ENCODE results near the gene GP9. TPM values are rescaled to one million over a fixed set of nuclear protein-coding genes. Genes with fewer than 3 reads are reported as not detected.
A peak's percentile ranks its signal among the peaks of the same experiment; 100 is the strongest.

The GP9 gene
- total RNA-seq, 4 donors from 2014 or later, result not detected

DNA sequence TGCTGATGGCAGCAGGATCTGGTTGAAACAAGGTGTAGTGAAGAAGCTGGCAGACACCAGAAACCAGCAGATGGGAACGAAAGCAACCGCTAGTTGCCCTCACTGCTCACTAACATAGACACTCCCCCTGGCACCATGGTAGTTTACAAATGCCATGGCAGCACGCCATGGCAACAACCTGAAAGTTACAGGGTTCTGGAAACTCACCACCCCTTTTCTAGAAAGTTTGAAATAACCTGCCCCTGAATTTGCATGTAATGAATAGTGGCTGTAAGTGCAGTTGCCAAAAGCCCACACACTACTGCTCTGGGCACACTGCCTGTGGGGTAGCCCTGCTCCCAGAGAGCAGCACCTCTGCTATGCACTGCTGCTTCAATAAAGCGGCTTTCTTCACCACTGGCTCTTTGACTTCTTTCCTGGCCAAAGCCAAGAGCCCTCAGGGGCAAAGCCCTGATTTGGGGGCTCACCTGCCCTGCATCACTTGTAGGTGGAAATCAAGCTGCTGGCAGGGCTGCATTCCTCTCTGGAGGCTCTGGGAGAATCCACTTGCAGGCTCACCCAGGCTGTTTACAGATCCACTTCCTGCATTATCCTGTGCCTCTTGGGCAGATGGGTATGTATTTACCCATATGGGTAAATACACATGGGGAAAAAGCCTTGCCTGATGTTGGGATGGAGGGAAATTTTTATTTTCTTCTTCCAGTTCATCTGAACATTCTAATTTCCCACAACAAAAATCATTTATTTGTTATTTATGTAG lies 2.0 kb upstream of the GP9 start:
- DNase-seq (ENCODE audit: low spot score in 2 of 2), result no peak

DNA sequence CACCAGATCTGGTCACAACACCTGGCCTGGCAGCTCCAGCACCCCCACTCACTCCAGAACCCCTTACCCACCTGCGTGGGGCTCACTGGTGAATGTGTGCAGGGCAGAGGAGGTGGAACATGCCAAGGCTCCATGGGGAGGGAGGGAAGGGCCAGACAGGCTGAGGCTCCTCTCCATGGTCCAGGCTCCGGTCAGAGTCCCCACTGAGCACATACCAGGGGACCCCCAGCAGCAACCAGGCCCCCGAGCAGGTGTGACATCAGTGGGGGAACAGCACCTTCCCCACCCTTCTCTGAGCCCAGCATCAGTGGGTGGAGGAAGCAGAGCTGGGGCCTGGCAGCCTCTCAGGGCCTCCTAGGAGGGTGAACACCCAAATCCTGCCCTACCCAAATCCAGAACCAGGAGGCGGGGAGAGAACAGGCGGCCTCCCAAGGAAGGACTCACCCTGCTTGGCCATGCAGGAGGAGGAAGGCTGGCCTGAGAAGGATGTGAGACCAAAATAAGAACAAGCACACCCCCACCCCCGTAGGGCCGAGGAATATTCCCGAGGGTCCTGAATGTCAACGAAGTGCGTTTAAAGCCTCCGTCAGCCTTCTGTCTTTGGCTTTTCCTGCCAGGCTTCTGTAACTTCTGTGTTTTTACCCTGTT lies 1.1 kb upstream of the GP9 start:
- DNase-seq (ENCODE audit: low spot score in 2 of 2), result no peak
- no peak overlapping the region for H3K4me3 ChIP-seq
- H3K36me3 ChIP-seq, result no peaks in the 10 kb centered on the region
- no peak overlapping the region for H3K27ac ChIP-seq
- TF ChIP-seq EP300 (IDR thresholded peaks at IDR 0.05) (no peak), POLR2AphosphoS5 (IDR thresholded peaks at IDR 0.05) (no peak), POLR2A (IDR thresholded peaks at IDR 0.05) (no peak)
- TF ChIP-seq, protein P1, sequence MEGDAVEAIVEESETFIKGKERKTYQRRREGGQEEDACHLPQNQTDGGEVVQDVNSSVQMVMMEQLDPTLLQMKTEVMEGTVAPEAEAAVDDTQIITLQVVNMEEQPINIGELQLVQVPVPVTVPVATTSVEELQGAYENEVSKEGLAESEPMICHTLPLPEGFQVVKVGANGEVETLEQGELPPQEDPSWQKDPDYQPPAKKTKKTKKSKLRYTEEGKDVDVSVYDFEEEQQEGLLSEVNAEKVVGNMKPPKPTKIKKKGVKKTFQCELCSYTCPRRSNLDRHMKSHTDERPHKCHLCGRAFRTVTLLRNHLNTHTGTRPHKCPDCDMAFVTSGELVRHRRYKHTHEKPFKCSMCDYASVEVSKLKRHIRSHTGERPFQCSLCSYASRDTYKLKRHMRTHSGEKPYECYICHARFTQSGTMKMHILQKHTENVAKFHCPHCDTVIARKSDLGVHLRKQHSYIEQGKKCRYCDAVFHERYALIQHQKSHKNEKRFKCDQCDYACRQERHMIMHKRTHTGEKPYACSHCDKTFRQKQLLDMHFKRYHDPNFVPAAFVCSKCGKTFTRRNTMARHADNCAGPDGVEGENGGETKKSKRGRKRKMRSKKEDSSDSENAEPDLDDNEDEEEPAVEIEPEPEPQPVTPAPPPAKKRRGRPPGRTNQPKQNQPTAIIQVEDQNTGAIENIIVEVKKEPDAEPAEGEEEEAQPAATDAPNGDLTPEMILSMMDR (IDR thresholded peaks at IDR 0.05), result no peak
- WGBS, result 80% methylated on average over 11 of the region's 11 CpGs
- peaks cover 3% of the 10 kb centered on the region for H3K4me1 ChIP-seq
- H3K27me3 ChIP-seq, result no peaks in the 10 kb centered on the region
- no peaks in the 10 kb centered on the region for H3K9me3 ChIP-seq

More for the DNA sequence above, 2.0 kb upstream of the GP9 start:
- H3K4me3 ChIP-seq, result no peak overlapping the region
- H3K4me1 ChIP-seq, result peaks cover 8% of the 10 kb centered on the region
- TF ChIP-seq POLR2AphosphoS5 (IDR thresholded peaks at IDR 0.05) (no peak), EP300 (IDR thresholded peaks at IDR 0.05) (no peak), POLR2A (IDR thresholded peaks at IDR 0.05) (no peak)
- TF ChIP-seq, protein P1 (IDR thresholded peaks at IDR 0.05), result no peak
- H3K9me3 ChIP-seq, result no peaks in the 10 kb centered on the region
- 45% methylated on average over 2 of the region's 4 CpGs for WGBS
- H3K27ac ChIP-seq, result no peak overlapping the region
- no peaks in the 10 kb centered on the region for H3K27me3 ChIP-seq
- no peaks in the 10 kb centered on the region for H3K36me3 ChIP-seq

DNA sequence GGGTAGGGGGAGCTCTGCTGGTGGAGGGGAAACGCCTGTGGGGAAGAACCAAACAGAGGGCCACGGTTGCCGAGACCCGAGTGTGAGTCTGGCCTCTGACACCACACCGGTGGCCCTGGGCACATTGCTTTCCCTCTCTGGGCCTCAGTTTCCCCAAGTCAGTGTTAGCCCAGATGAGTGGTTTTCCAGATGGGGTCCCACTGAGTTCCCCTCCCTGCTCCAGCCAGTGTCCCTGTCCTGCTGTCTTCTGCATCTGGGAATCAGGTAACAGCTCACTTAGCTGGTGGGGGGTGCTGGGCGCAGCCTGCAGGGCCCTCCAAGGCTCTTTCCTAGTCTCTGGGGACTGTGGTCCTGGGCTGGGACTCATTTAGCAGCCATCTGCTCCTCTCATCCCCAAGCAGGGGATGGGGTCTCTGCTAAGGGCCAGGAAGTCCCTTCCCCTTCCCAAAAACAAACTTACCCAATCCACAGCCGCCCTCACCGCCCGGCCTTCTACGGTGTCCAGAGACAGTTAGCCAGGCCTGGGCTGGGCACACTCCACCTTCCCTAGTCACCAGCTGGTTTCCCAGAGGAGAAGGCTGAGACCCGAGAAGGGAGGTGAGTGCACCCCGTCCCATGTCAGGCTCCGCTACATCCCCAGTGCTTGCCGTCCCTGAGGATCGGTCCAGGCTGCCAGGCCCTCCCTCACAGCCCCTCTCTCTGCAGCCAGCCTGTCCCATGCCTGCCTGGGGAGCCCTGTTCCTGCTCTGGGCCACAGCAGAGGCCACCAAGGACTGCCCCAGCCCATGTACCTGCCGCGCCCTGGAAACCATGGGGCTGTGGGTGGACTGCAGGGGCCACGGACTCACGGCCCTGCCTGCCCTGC lies 676 bp downstream of the GP9 start:
- 89% methylated on average over 14 of the region's 19 CpGs for WGBS
- Histone ChIP-seq H3K27me3 (no peaks in the 10 kb centered on the region), H3K9me3 (no peaks in the 10 kb centered on the region), H3K4me3 (no peak overlapping the region), H3K27ac (no peak overlapping the region), H3K4me1 (peaks cover 3% of the 10 kb centered on the region), H3K36me3 (no peaks in the 10 kb centered on the region)
- peak in 1 of 2 donors; percentile 51 for DNase-seq (ENCODE audit: low spot score in 2 of 2)
- TF ChIP-seq POLR2A (IDR thresholded peaks at IDR 0.05), result no peak
- TF ChIP-seq, protein P1 (IDR thresholded peaks at IDR 0.05), result no peak
- no peak for TF ChIP-seq POLR2AphosphoS5 (IDR thresholded peaks at IDR 0.05)
- TF ChIP-seq EP300 (IDR thresholded peaks at IDR 0.05), result no peak

DNA sequence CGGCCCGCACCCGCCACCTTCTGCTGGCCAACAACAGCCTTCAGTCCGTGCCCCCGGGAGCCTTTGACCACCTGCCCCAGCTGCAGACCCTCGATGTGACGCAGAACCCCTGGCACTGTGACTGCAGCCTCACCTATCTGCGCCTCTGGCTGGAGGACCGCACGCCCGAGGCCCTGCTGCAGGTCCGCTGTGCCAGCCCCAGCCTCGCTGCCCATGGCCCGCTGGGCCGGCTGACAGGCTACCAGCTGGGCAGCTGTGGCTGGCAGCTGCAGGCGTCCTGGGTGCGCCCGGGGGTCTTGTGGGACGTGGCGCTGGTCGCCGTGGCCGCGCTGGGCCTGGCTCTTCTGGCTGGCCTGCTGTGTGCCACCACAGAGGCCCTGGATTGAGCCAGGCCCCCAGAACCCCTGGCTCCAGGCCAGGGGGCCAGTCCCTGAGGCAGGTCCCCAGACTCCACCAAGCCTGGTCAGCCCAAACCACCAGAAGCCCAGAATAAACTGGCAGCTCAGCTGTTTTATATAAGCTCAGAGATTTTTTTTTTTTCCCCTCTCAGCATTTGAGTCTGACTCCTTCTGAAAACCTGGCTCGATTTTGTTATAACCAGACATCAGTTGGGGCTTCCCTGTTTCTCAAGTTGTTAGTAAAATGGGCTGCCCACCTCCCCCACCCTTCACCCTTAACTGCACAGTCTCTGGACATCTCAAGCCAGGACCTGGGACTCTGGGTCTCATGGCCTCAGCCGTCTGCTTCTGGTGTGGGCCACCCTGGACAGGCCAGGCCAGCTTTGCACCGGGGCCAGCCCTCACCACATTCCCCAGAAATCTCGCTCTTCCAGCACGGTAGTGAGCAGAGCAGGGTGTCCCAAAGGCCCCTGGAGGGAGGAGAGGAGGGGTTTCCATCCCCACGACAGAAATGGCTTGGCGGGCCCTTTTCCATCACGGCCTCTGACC lies 1.6 kb downstream of the GP9 start:
- Histone ChIP-seq H3K27me3 (no peaks in the 10 kb centered on the region), H3K36me3 (no peaks in the 10 kb centered on the region), H3K9me3 (no peaks in the 10 kb centered on the region), H3K27ac (no peak overlapping the region), H3K4me3 (no peak overlapping the region), H3K4me1 (peaks cover 3% of the 10 kb centered on the region)
- no peak for TF ChIP-seq POLR2AphosphoS5 (IDR thresholded peaks at IDR 0.05)
- no peak for TF ChIP-seq POLR2A (IDR thresholded peaks at IDR 0.05)
- TF ChIP-seq, protein P1 (IDR thresholded peaks at IDR 0.05), result no peak
- no peak for TF ChIP-seq EP300 (IDR thresholded peaks at IDR 0.05)
- DNase-seq (ENCODE audit: low spot score in 2 of 2), result peak in 1 of 2 donors; percentile 50
- 88% methylated on average over 19 of the region's 32 CpGs for WGBS

Measured in suprapubic skin (tissue), 4 donors.